ENCODE results near the gene ACSL1. TPM values are rescaled to one million over a fixed set of nuclear protein-coding genes. Genes with fewer than 3 reads are reported as not detected.

ACSL1 gene
- total and polyA plus RNA-seq, 2 of the 8 experiments (the other 6 are each of a cell fraction or from before 2014, with no cell fraction given), result 2.3 to 8.7 TPM

DNA sequence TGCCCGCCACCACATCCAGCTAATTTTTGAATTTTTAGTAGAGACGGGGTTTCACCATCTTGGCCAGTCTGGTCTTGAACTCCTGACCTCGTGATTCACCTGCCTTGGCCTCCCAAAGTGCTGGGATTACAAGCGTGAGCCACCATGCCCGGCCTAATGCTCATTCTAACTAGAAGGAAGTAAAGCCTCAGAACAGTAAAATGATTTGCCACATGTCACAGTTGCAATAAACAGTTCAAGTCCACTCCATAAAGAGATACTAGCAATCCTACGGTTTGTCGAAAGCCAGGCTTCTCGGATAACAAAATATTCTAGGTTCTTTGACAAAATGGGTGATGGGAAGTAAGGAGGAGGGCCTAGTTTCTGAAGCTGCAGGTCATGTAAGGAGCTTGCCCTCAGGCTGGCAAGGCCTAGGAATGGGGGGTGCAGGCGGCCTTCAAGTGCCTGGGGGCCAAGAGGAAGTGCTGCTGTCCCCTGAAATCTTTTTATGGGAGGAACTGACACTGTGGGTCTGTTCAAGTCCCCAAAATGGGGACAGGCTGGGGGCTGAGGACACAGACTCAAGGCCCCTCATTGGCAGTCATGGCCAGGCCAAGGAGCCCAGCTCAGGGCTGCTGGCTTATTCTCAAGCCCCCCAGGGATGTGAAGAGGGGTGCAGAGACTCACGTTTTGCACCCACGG, 31.8 kb upstream of the ACSL1 start:
- Histone ChIP-seq H3K23me2 (ENCODE audit: low read depth, low read length) (no peaks in the 10 kb centered on the region), H4K91ac (replicated peaks; ENCODE audit: insufficient read length, low read length) (no peak overlapping the region), H3K23ac (ENCODE audit: insufficient read length) (no peak overlapping the region), H3K9ac (replicated peaks in 1 of 4; ENCODE audit: extremely low read depth in 1 of 4, low read depth in 3 of 4, low read length in 3 of 4) (no peak overlapping the region), H4K8ac (ENCODE audit: extremely low read depth, insufficient read depth, low read length) (no peak overlapping the region; the same call in 1 of the 2 replicates), H2BK12ac (ENCODE audit: low read depth, low read length) (no peak overlapping the region), H3K14ac (ENCODE audit: insufficient read length) (no peak overlapping the region), H3K4me2 (ENCODE audit: insufficient read depth in 1 of 2, low read depth in 2 of 2, low read length in 2 of 2) (no peak overlapping the region), H2AK5ac (ENCODE audit: low read depth, low read length) (no peak overlapping the region), H4K20me1 (replicated peaks in 1 of 2; ENCODE audit: control insufficient read depth in 1 of 2, insufficient read depth in 2 of 2, low read length in 2 of 2) (no peaks in the 10 kb centered on the region), H3K9me3 (ENCODE audit: insufficient read depth in 2 of 2, low read depth in 1 of 2, low read length in 1 of 2) (no peaks in the 10 kb centered on the region), H3K36me3 (ENCODE audit: control insufficient read depth in 2 of 4, insufficient read depth in 4 of 4, low read length in 3 of 4) (no peaks in the 10 kb centered on the region), H3K4ac (replicated peaks; ENCODE audit: insufficient read length, low read depth, low read length) (no peak overlapping the region), H3K27me3 (replicated peaks in 1 of 4; ENCODE audit: control insufficient read depth in 3 of 4, extremely low read depth in 1 of 4, insufficient read depth in 3 of 4, low read length in 3 of 4) (no peaks in the 10 kb centered on the region), H4K5ac (ENCODE audit: insufficient read length, low read depth, low read length) (no peak overlapping the region), H3K79me1 (ENCODE audit: low read depth, low read length) (no peaks in the 10 kb centered on the region), H2BK120ac (replicated peaks; ENCODE audit: low read depth, low read length) (no peak overlapping the region), H2AFZ (ENCODE audit: low read length) (no peak overlapping the region), H3K27ac (ENCODE audit: low read depth, low read length) (no peak overlapping the region), H3K4me3 (ENCODE audit: extremely low read depth in 1 of 4, insufficient read depth in 2 of 4, low read depth in 3 of 4, low read length in 4 of 4) (no peak overlapping the region), H3K4me1 (replicated peaks in 1 of 4; ENCODE audit: control insufficient read depth in 3 of 4, insufficient read depth in 4 of 4, low read length in 3 of 4) (no peaks in the 10 kb centered on the region; a peak in 1 of 7 replicates), H3K79me2 (ENCODE audit: control insufficient read depth in 1 of 2, insufficient read depth in 2 of 2, low read length in 2 of 2) (no peaks in the 10 kb centered on the region), H3K56ac (replicated peaks; ENCODE audit: insufficient read length, low read depth, low read length) (no peak overlapping the region), H2BK5ac (ENCODE audit: low read depth, low read length) (no peak overlapping the region), H2BK20ac (ENCODE audit: low read length) (no peak overlapping the region), H2BK15ac (ENCODE audit: low read length) (no peak overlapping the region), H3K18ac (ENCODE audit: extremely low read depth, low read length) (no peak overlapping the region)
- DNase-seq (ENCODE audit: low read depth in 1 of 2, low spot score in 2 of 2) (no peak), FAIRE-seq (no peak)
- ChIA-PET CTCF (ENCODE audit: partially characterized antibody) (interaction anchor here (1.2 to 1.5 kb wide), 2 partner anchors 12 to 35 kb away, joined by 3 read pairs; no protein-coding TSS in a partner anchor), POLR2A (ENCODE audit: partially characterized antibody) (interaction anchor here (1.1 kb wide), 1 partner anchor 10 kb away, joined by 3 read pairs; no protein-coding TSS in a partner anchor)
- WGBS, 2 experiments (ENCODE audit: extremely low coverage in 1 of 2, insufficient coverage in 1 of 2, insufficient read length in 1 of 2, insufficient replicate concordance in 2 of 2, low coverage in 1 of 2, low lambda C conversion rate in 2 of 2, missing lambda C conversion rate in 1 of 2), result 86% methylated on average over 11 of the region's 11 CpGs; no CpG with 5 or more reads in 1 of the 2 experiments
- no peak for TF ChIP-seq CTBP2 (IDR thresholded peaks at IDR 0.05; ENCODE audit: borderline replicate concordance, insufficient read depth, insufficient read length, low read length)
- no peak for TF ChIP-seq TCF12 (IDR thresholded peaks at IDR 0.05; ENCODE audit: low read depth, low read length)
- no peak for TF ChIP-seq RXRA (IDR thresholded peaks at IDR 0.05; ENCODE audit: insufficient read depth, low read depth, low read length)
- TF ChIP-seq TBP (IDR thresholded peaks at IDR 0.05; ENCODE audit: low read depth, low read length), result no peak
- no peak for TF ChIP-seq NRF1 (IDR thresholded peaks at IDR 0.05; ENCODE audit: low read depth, low read length)
- no peak for TF ChIP-seq POU5F1 (IDR thresholded peaks at IDR 0.05; ENCODE audit: low read depth, low read length)
- TF ChIP-seq BACH1 (IDR thresholded peaks at IDR 0.05; ENCODE audit: low read length), result no peak
- no peak for TF ChIP-seq CEBPB (IDR thresholded peaks at IDR 0.05; ENCODE audit: low read depth, low read length)
- no peak for TF ChIP-seq FOSL1 (IDR thresholded peaks at IDR 0.05; ENCODE audit: insufficient read depth, low read depth, low read length)
- no peak for TF ChIP-seq RBBP5 (IDR thresholded peaks at IDR 0.05; ENCODE audit: borderline replicate concordance, low read depth, low read length)

Measured in H1 (cell line).